H1 (cell line): ENCODE data around the gene RIN1. TPM values are rescaled to one million over a fixed set of nuclear protein-coding genes. Genes with fewer than 3 reads are reported as not detected.

Experiments used
- CTCF ChIA-PET: fragments of 300-600 bp; sonication (Branson Sonifier 250); formaldehyde crosslinking; loops from one replicate; lab custom pipeline; 2021; ENCODE audit not compliant: partially characterized antibody; lab: Charles Lee
- POLR2A ChIA-PET: fragments of 300-600 bp; sonication (Branson Sonifier 250); formaldehyde crosslinking; loops from one replicate; lab custom pipeline; 2021; ENCODE audit warnings: inconsistent platforms; ENCODE audit not compliant: partially characterized antibody; lab: Charles Lee
- DNase-seq, 2 experiments: peaks; one replicate each; pipeline versions ENCODE4 v3.0.0 to v3.0.0-alpha.2; 2010 to 2022; ENCODE audit warnings: low spot score in 2 of 2, low read depth in 1 of 2, mixed read lengths in 1 of 2
- FAIRE-seq: peaks from 2 replicates; lab custom pipeline; 2011; peaks lifted over from hg19 to GRCh38; lab: Jason Lieb, UNC
- H2AFZ ChIP-seq: 2 replicates; pipeline ENCODE4 v1.8.1; 2012; ENCODE audit warnings: low read length, inconsistent platforms
- H2AK5ac ChIP-seq: 2 replicates; pipeline ENCODE4 v1.6.1; 2013; ENCODE audit warnings: low read depth, low read length
- H2BK120ac ChIP-seq: replicated peaks from 2 replicates; pipeline ENCODE3; 2013; ENCODE audit warnings: low read depth, low read length, inconsistent platforms
- H2BK12ac ChIP-seq: 2 replicates; pipeline ENCODE4 v1.6.1; 2013; ENCODE audit warnings: low read depth, low read length
- H2BK15ac ChIP-seq: 2 replicates; pipeline ENCODE4 v1.6.1; 2013; ENCODE audit warnings: low read length
- H2BK20ac ChIP-seq: 2 replicates; pipeline ENCODE4 v1.6.1; 2013; ENCODE audit warnings: low read length
- H2BK5ac ChIP-seq: 2 replicates; pipeline ENCODE4 v1.6.1; 2013; ENCODE audit warnings: low read depth, low read length
- H3K14ac ChIP-seq: 2 replicates; pipeline ENCODE4 v1.6.1; 2013; ENCODE audit warnings: inconsistent platforms; ENCODE audit not compliant: insufficient read length
- H3K18ac ChIP-seq: 2 replicates; pipeline ENCODE4 v1.6.1; 2013; ENCODE audit warnings: low read length; ENCODE audit errors: extremely low read depth
- H3K23ac ChIP-seq: 2 replicates; pipeline ENCODE4 v1.6.1; 2013; ENCODE audit warnings: inconsistent platforms; ENCODE audit not compliant: insufficient read length
- H3K23me2 ChIP-seq: 2 replicates; pipeline ENCODE4 v1.6.1; 2013; ENCODE audit warnings: low read depth, low read length
- H3K27ac ChIP-seq: 2 replicates; pipeline ENCODE4 v1.6.1; 2011; ENCODE audit warnings: low read depth, low read length, inconsistent platforms
- H3K27me3 ChIP-seq, 4 experiments: replicated peaks in 1 of 4; 1 replicate in 1 of 4; 2 replicates in 3 of 4; pipeline versions ENCODE4 v1.6.1 to v1.8.1; 2011 to 2013; ENCODE audit warnings: low read length in 3 of 4, mild to moderate bottlenecking in 3 of 4, inconsistent platforms in 2 of 4, mixed read lengths in 2 of 4, moderate library complexity in 1 of 4; ENCODE audit not compliant: control insufficient read depth in 3 of 4, insufficient read depth in 3 of 4; ENCODE audit errors: extremely low read depth in 1 of 4
- H3K36me3 ChIP-seq, 4 experiments: 2 replicates each; pipeline versions ENCODE4 v1.6.1 to v1.8.1; 2011 to 2013; ENCODE audit warnings: mild to moderate bottlenecking in 4 of 4, low read length in 3 of 4, moderate library complexity in 2 of 4, control low read depth in 1 of 4, inconsistent platforms in 1 of 4; ENCODE audit not compliant: insufficient read depth in 4 of 4, control insufficient read depth in 2 of 4
- H3K4ac ChIP-seq: replicated peaks from 2 replicates; pipeline ENCODE3; 2013; ENCODE audit warnings: low read length, low read depth, mixed read lengths, inconsistent platforms; ENCODE audit not compliant: insufficient read length
- H3K4me1 ChIP-seq, 4 experiments: replicated peaks in 1 of 4; 1 replicate in 1 of 4; 2 replicates in 3 of 4; pipeline versions ENCODE4 v1.6.1 to v1.8.1; 2011 to 2013; ENCODE audit warnings: low read length in 3 of 4, inconsistent platforms in 2 of 4, mixed read lengths in 1 of 4; ENCODE audit not compliant: insufficient read depth in 4 of 4, control insufficient read depth in 3 of 4
- H3K4me2 ChIP-seq, 2 experiments: 2 replicates each; pipeline versions ENCODE4 v1.6.1 to v1.8.1; 2011 to 2013; ENCODE audit warnings: low read depth in 2 of 2, low read length in 2 of 2, control low read depth in 1 of 2, inconsistent platforms in 1 of 2, mild to moderate bottlenecking in 1 of 2; ENCODE audit not compliant: insufficient read depth in 1 of 2
- H3K4me3 ChIP-seq, 4 experiments: fragments of 200-600, 300-600 bp in 1 of 4; sonication (generic), shearing (Covaris generic), sonication (Bioruptor Twin) in 1 of 4; 2 replicates each; pipeline versions ENCODE4 v1.5.1 to v1.8.1; 2011 to 2016; ENCODE audit warnings: low read length in 4 of 4, low read depth in 3 of 4, control low read depth in 2 of 4, inconsistent platforms in 2 of 4, mild to moderate bottlenecking in 2 of 4, mixed read lengths in 1 of 4, moderate library complexity in 1 of 4; ENCODE audit not compliant: insufficient read depth in 2 of 4; ENCODE audit errors: extremely low read depth in 1 of 4
- H3K56ac ChIP-seq: replicated peaks from 2 replicates; pipeline ENCODE3; 2013; ENCODE audit warnings: low read depth, mild to moderate bottlenecking, mixed read lengths, low read length, inconsistent platforms; ENCODE audit not compliant: insufficient read length
- H3K79me1 ChIP-seq: 2 replicates; pipeline ENCODE4 v1.6.1; 2013; ENCODE audit warnings: low read depth, low read length, control low read depth
- H3K79me2 ChIP-seq, 2 experiments: 2 replicates each; pipeline versions ENCODE4 v1.6.1 to v1.8.1; 2012 to 2013; ENCODE audit warnings: low read length in 2 of 2, mild to moderate bottlenecking in 2 of 2, inconsistent platforms in 1 of 2; ENCODE audit not compliant: insufficient read depth in 2 of 2, control insufficient read depth in 1 of 2
- H3K9ac ChIP-seq, 4 experiments: replicated peaks in 1 of 4; 1 replicate in 1 of 4; 2 replicates in 3 of 4; pipeline versions ENCODE4 v1.6.1 to v1.8.1; 2011 to 2013; ENCODE audit warnings: low read depth in 3 of 4, low read length in 3 of 4, control low read depth in 2 of 4, mild to moderate bottlenecking in 2 of 4, moderate library complexity in 2 of 4, inconsistent platforms in 1 of 4; ENCODE audit errors: extremely low read depth in 1 of 4
- H3K9me3 ChIP-seq, 2 experiments: 2 replicates each; pipeline versions ENCODE4 v1.6.1 to v1.8.1; 2012 to 2013; ENCODE audit warnings: mild to moderate bottlenecking in 2 of 2, moderate library complexity in 2 of 2, control low read depth in 1 of 2, inconsistent platforms in 1 of 2, low read depth in 1 of 2, low read length in 1 of 2, mixed read lengths in 1 of 2; ENCODE audit not compliant: insufficient read depth in 2 of 2
- H4K20me1 ChIP-seq, 2 experiments: replicated peaks in 1 of 2; 2 replicates each; pipeline versions ENCODE3 to v1.8.1; 2011 to 2013; ENCODE audit warnings: inconsistent platforms in 2 of 2, low read length in 2 of 2, mild to moderate bottlenecking in 1 of 2; ENCODE audit not compliant: insufficient read depth in 2 of 2, control insufficient read depth in 1 of 2
- H4K5ac ChIP-seq: 2 replicates; pipeline ENCODE4 v1.6.1; 2013; ENCODE audit warnings: low read length, low read depth, mixed read lengths, inconsistent platforms; ENCODE audit not compliant: insufficient read length
- H4K8ac ChIP-seq: 2 replicates; pipeline ENCODE4 v1.8.0; 2013; ENCODE audit warnings: mild to moderate bottlenecking, moderate library complexity, low read length, inconsistent platforms; ENCODE audit not compliant: insufficient read depth; ENCODE audit errors: extremely low read depth
- H4K91ac ChIP-seq: replicated peaks from 2 replicates; pipeline ENCODE3; 2013; ENCODE audit warnings: low read length, mixed read lengths, inconsistent platforms; ENCODE audit not compliant: insufficient read length
- JUN ChIP-seq: IDR thresholded peaks from 2 replicates; pipeline ENCODE4 v1.6.1; 2011; ENCODE audit warnings: low read depth, mild to moderate bottlenecking, improper control_type of control experiment, low read length
- SP2 ChIP-seq: IDR thresholded peaks from 2 replicates; pipeline ENCODE4 v1.6.1; 2012; ENCODE audit warnings: mild to moderate bottlenecking, low read length, inconsistent platforms
- whole genome bisulfite sequencing, 2 experiments: shearing (Covaris generic) in 1 of 2; methylation state at CpG; one replicate each; pipeline versions ENCODE4 v1.1.6 to v1.1.7; 2013 to 2015; ENCODE audit warnings: low lambda C conversion rate in 2 of 2, mixed read lengths in 2 of 2, inconsistent platforms in 1 of 2, low coverage in 1 of 2, missing lambda C conversion rate in 1 of 2; ENCODE audit not compliant: insufficient replicate concordance in 2 of 2, insufficient coverage in 1 of 2, insufficient read length in 1 of 2; ENCODE audit errors: extremely low coverage in 1 of 2, missing lambda C conversion rate in 1 of 2; 5-methylcytosine and 5-hydroxymethylcytosine counted together
- polyA plus RNA-seq, 7 experiments: library from polyadenylated mRNA; depleted of rRNA in 3 of 7; stranded (reverse) in 5 of 7; unstranded in 2 of 7; fragments of >200 nt in 5 of 7; fragments of 200-250 nt in 2 of 7; gene quantifications; 1 replicate in 5 of 7; 2 replicates in 1 of 7; 4 replicates in 1 of 7; pipeline versions ENCODE4 v1.2.1 to v1.2.3, GENCODE V29; 2011 to 2013; ENCODE audit warnings: missing spikeins in 2 of 7, mixed read lengths in 2 of 7
- total RNA-seq: library from RNA; stranded (reverse); fragmentation: NEBNext Ultra II Directional; extraction: Animal tissue kit (Norgen Biotek cat#: 25700); gene quantifications from 2 replicates; pipeline ENCODE4 v1.2.1, GENCODE V29; 2021

RIN1 gene
- total and polyA plus RNA-seq, 2 of the 8 experiments (the other 6 are each of a cell fraction or from before 2014, with no cell fraction given), result 2.5 to 5.4 TPM

DNA sequence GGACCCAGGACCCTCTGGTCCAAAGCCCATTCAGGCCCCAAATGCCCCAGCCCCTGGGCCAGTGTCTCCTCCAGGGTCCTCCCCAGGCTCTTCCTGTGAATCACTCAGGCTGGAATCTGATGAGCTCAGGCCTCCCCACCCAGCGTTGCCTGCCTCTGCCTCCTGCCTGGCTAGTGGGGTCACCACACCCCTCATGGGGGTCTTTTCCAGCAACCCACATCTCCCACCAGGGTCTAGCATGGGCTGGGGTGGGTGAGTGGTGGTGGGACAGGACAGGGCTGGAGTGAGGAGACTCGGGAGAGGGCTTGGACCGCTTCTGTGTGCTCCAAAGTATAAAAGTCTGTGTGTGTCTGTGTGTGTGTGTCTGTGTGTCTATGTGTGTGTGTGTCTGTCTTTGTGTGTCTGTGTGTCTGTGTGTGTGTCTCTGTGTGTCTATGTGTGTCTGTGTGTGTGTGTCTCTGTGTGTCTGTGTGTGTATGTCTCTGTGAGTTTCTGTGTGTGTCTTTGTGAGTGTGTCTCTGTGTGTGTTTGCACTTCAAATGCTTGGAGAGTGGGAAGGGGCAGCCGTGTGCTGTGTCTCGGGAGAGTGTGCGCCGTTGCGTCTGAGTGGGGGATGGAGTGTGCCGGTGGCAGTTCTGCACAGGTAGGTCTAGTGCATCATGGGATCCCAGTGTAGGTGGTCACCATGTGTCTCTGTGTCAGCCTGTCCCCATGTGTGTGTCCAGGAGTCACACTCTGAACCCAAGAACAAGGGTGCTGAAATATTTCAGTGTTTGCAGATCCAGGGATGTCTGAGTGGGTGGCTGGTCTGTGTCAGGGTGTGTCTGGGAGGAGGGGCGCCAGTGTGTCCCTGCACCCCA is 8.8 kb downstream of the RIN1 start:
- H3K4ac ChIP-seq, result peak overlapping the region; percentile 69
- H3K36me3 ChIP-seq, result no peaks in the 10 kb centered on the region
- no peak overlapping the region for H3K4me2 ChIP-seq
- H2BK15ac ChIP-seq, result peak overlapping the region; percentile 100
- DNase-seq (peak in 1 of 2 experiments; percentile 50), FAIRE-seq (no peak)
- no peaks in the 10 kb centered on the region for H3K79me1 ChIP-seq
- WGBS, 2 experiments, result 92% methylated on average over 10 of the region's 10 CpGs; no CpG with 5 or more reads in 1 of the 2 experiments
- no peak overlapping the region; the same call in 1 of the 2 replicates for H4K8ac ChIP-seq
- H3K23ac ChIP-seq, result no peak overlapping the region
- peaks cover 5 to 13% (median 8%) of the 10 kb centered on the region in 4 experiments; a peak in 6 of 7 replicates for H3K4me1 ChIP-seq
- no peak overlapping the region for H3K27ac ChIP-seq
- TF ChIP-seq JUN (no peak), SP2 (no peak)
- peak overlapping the region; percentile 19; the same call in 1 of the 2 replicates for H3K18ac ChIP-seq
- peak overlapping the region; percentile 69 for H2AK5ac ChIP-seq
- ChIA-PET CTCF (interaction anchor here (1.0 to 4.0 kb wide), 4 partner anchors 9 to 15 kb away, joined by 3 to 73 read pairs (median 11); partner anchors contain the start of genes CD248 and RIN1), POLR2A (interaction anchor here (0.6 to 1.8 kb wide), 3 partner anchors 10 to 26 kb away, joined by 3 to 10 read pairs (median 10); partner anchors contain the start of gene CD248)
- H3K4me3 ChIP-seq, result no peak overlapping the region
- no peaks in the 10 kb centered on the region for H3K9me3 ChIP-seq
- H2BK20ac ChIP-seq, result peak overlapping the region; percentile 82; the same call in 1 of the 2 replicates
- H3K9ac ChIP-seq, result peak overlapping the region in 1 of 4 experiments; percentile 6; a peak in 1 of 7 replicates
- no peak overlapping the region for H3K14ac ChIP-seq
- H3K56ac ChIP-seq, result no peak overlapping the region
- peak overlapping the region; percentile 33 for H2BK120ac ChIP-seq
- H3K27me3 ChIP-seq, result peaks cover 0 to 7% (median 5%) of the 10 kb centered on the region in 4 experiments; a peak in 2 of 7 replicates
- H4K91ac ChIP-seq, result peak overlapping the region; percentile 82
- H4K5ac ChIP-seq, result no peak overlapping the region
- peaks cover 2% of the 10 kb centered on the region; the same call in 1 of the 2 replicates for H3K23me2 ChIP-seq
- H2BK5ac ChIP-seq, result peak overlapping the region; percentile 75; the same call in 1 of the 2 replicates
- H4K20me1 ChIP-seq, result no peaks in the 10 kb centered on the region
- H2AFZ ChIP-seq, result no peak overlapping the region
- H2BK12ac ChIP-seq, result peak overlapping the region; percentile 99
- H3K79me2 ChIP-seq, result no peaks in the 10 kb centered on the region
